ENCODE results near the gene ZCCHC7. TPM values are rescaled to one million over a fixed set of nuclear protein-coding genes. Genes with fewer than 3 reads are reported as not detected.

Gene ZCCHC7
- total and polyA plus RNA-seq, 2 experiments from 2014 or later, result 29.8 to 38.8 TPM

DNA sequence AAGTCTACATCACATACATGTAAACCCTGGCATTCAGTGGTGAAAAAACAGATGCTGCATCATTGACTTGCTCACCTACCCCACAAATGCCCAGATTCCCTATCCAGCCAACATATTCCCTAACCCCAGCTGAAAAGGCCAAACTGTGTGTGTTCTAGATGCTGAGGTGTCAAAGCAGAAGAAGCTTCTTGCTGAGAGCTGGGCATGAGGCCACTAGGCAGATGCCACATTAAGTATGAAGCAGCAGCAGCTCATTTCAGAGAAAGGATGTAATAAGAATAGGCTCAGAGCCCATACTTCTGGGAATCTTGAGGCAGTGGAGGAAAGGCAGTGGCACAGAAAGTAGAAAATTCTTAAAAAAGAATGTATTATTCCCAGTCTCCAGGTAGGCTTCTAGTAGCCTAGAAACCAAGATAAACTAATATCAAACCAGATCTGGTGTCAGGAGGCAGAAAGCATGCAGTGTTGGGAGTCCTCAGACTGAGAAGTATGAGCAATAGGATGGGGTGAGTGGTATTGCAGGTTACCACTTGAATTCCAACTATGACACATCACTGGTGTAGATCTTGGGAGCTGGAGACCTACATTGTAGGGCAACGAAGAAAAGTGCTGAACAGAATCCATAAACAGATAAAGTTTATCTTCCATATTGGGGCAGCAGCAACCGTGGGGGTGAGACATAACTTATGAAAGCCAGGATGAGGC lies 230.3 kb downstream of the ZCCHC7 start:
- H3K4me3 Mint-ChIP-seq, result no peak overlapping the region
- H3K9me3 Mint-ChIP-seq, result no peaks in the 10 kb centered on the region
- Histone ChIP-seq H3K36me3 (ENCODE audit: insufficient read depth) (no peaks in the 10 kb centered on the region), H3K27ac (ENCODE audit: low read depth) (no peak overlapping the region), H4K20me1 (replicated peaks; ENCODE audit: insufficient read depth) (no peaks in the 10 kb centered on the region; the same call in none of the 2 replicates), H3K4me2 (no peak overlapping the region), H3K79me2 (replicated peaks; ENCODE audit: insufficient read depth) (no peaks in the 10 kb centered on the region), H3K4me1 (ENCODE audit: insufficient read depth) (no peaks in the 10 kb centered on the region), H3K4me3 (no peak overlapping the region), H3F3A (replicated peaks; ENCODE audit: low read depth) (no peaks in the 10 kb centered on the region), H2AFZ (no peak overlapping the region), H3K9me2 (ENCODE audit: insufficient read depth) (no peaks in the 10 kb centered on the region), H3K27me3 (ENCODE audit: insufficient read depth) (no peaks in the 10 kb centered on the region)
- ATAC-seq (no peak), DNase-seq (ENCODE audit: low spot score) (no peak)
- TF ChIP-seq, protein P1, sequence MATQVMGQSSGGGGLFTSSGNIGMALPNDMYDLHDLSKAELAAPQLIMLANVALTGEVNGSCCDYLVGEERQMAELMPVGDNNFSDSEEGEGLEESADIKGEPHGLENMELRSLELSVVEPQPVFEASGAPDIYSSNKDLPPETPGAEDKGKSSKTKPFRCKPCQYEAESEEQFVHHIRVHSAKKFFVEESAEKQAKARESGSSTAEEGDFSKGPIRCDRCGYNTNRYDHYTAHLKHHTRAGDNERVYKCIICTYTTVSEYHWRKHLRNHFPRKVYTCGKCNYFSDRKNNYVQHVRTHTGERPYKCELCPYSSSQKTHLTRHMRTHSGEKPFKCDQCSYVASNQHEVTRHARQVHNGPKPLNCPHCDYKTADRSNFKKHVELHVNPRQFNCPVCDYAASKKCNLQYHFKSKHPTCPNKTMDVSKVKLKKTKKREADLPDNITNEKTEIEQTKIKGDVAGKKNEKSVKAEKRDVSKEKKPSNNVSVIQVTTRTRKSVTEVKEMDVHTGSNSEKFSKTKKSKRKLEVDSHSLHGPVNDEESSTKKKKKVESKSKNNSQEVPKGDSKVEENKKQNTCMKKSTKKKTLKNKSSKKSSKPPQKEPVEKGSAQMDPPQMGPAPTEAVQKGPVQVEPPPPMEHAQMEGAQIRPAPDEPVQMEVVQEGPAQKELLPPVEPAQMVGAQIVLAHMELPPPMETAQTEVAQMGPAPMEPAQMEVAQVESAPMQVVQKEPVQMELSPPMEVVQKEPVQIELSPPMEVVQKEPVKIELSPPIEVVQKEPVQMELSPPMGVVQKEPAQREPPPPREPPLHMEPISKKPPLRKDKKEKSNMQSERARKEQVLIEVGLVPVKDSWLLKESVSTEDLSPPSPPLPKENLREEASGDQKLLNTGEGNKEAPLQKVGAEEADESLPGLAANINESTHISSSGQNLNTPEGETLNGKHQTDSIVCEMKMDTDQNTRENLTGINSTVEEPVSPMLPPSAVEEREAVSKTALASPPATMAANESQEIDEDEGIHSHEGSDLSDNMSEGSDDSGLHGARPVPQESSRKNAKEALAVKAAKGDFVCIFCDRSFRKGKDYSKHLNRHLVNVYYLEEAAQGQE (IDR thresholded peaks at IDR 0.05; ENCODE audit: unreplicated experiment), result no peak
- TF ChIP-seq EZH2 (IDR thresholded peaks at IDR 0.05; ENCODE audit: low read depth, unreplicated experiment) (no peak), STAT1 (IDR thresholded peaks at IDR 0.05; ENCODE audit: unreplicated experiment) (no peak), ZNF114 (CRISPR knock-in tag; IDR thresholded peaks at IDR 0.05) (no peak), JUNB (IDR thresholded peaks at IDR 0.05; ENCODE audit: unreplicated experiment) (no peak), CREB1 (CRISPR knock-in tag; IDR thresholded peaks at IDR 0.05; ENCODE audit: low read depth) (no peak)
- TF ChIP-seq, protein P2, sequence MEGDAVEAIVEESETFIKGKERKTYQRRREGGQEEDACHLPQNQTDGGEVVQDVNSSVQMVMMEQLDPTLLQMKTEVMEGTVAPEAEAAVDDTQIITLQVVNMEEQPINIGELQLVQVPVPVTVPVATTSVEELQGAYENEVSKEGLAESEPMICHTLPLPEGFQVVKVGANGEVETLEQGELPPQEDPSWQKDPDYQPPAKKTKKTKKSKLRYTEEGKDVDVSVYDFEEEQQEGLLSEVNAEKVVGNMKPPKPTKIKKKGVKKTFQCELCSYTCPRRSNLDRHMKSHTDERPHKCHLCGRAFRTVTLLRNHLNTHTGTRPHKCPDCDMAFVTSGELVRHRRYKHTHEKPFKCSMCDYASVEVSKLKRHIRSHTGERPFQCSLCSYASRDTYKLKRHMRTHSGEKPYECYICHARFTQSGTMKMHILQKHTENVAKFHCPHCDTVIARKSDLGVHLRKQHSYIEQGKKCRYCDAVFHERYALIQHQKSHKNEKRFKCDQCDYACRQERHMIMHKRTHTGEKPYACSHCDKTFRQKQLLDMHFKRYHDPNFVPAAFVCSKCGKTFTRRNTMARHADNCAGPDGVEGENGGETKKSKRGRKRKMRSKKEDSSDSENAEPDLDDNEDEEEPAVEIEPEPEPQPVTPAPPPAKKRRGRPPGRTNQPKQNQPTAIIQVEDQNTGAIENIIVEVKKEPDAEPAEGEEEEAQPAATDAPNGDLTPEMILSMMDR (conservative IDR thresholded peaks at IDR 0.05; ENCODE audit: low read depth in 2 of 2), result no peak
- TF ChIP-seq, protein P3, sequence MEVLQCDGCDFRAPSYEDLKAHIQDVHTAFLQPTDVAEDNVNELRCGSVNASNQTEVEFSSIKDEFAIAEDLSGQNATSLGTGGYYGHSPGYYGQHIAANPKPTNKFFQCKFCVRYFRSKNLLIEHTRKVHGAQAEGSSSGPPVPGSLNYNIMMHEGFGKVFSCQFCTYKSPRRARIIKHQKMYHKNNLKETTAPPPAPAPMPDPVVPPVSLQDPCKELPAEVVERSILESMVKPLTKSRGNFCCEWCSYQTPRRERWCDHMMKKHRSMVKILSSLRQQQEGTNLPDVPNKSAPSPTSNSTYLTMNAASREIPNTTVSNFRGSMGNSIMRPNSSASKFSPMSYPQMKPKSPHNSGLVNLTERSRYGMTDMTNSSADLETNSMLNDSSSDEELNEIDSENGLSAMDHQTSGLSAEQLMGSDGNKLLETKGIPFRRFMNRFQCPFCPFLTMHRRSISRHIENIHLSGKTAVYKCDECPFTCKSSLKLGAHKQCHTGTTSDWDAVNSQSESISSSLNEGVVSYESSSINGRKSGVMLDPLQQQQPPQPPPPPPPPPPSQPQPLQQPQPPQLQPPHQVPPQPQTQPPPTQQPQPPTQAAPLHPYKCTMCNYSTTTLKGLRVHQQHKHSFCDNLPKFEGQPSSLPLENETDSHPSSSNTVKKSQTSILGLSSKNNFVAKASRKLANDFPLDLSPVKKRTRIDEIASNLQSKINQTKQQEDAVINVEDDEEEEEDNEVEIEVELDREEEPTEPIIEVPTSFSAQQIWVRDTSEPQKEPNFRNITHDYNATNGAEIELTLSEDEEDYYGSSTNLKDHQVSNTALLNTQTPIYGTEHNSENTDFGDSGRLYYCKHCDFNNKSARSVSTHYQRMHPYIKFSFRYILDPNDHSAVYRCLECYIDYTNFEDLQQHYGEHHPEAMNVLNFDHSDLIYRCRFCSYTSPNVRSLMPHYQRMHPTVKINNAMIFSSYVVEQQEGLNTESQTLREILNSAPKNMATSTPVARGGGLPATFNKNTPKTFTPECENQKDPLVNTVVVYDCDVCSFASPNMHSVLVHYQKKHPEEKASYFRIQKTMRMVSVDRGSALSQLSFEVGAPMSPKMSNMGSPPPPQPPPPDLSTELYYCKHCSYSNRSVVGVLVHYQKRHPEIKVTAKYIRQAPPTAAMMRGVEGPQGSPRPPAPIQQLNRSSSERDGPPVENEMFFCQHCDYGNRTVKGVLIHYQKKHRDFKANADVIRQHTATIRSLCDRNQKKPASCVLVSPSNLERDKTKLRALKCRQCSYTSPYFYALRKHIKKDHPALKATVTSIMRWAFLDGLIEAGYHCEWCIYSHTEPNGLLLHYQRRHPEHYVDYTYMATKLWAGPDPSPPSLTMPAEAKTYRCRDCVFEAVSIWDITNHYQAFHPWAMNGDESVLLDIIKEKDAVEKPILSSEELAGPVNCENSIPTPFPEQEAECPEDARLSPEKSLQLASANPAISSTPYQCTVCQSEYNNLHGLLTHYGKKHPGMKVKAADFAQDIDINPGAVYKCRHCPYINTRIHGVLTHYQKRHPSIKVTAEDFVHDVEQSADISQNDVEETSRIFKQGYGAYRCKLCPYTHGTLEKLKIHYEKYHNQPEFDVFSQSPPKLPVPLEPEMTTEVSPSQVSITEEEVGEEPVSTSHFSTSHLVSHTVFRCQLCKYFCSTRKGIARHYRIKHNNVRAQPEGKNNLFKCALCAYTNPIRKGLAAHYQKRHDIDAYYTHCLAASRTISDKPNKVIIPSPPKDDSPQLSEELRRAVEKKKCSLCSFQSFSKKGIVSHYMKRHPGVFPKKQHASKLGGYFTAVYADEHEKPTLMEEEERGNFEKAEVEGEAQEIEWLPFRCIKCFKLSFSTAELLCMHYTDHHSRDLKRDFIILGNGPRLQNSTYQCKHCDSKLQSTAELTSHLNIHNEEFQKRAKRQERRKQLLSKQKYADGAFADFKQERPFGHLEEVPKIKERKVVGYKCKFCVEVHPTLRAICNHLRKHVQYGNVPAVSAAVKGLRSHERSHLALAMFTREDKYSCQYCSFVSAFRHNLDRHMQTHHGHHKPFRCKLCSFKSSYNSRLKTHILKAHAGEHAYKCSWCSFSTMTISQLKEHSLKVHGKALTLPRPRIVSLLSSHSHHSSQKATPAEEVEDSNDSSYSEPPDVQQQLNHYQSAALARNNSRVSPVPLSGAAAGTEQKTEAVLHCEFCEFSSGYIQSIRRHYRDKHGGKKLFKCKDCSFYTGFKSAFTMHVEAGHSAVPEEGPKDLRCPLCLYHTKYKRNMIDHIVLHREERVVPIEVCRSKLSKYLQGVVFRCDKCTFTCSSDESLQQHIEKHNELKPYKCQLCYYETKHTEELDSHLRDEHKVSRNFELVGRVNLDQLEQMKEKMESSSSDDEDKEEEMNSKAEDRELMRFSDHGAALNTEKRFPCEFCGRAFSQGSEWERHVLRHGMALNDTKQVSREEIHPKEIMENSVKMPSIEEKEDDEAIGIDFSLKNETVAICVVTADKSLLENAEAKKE (CRISPR knock-in tag; IDR thresholded peaks at IDR 0.05), result no peak
- no peak overlapping the region for H3K27ac Mint-ChIP-seq
- no peaks in the 10 kb centered on the region for H3K36me3 Mint-ChIP-seq (ENCODE audit: low read depth)
- no peaks in the 10 kb centered on the region for H3K27me3 Mint-ChIP-seq (ENCODE audit: insufficient read depth, low read depth, poor library complexity)
- no peaks in the 10 kb centered on the region for H3K4me1 Mint-ChIP-seq
